GM12892 (cell line): ENCODE data around the gene MVB12B.

ENCODE experiments used
- POLR2A ChIP-seq: IDR thresholded peaks from 2 replicates; pipeline ENCODE4 v1.6.1; 2011; ENCODE audit warnings: low read depth, low read length, control low read depth
- POLR2AphosphoS5 ChIP-seq: IDR thresholded peaks from 2 replicates; pipeline ENCODE4 v1.6.1; 2011; ENCODE audit warnings: low read depth, low read length, control low read depth
- TAF1 ChIP-seq: IDR thresholded peaks from 2 replicates; pipeline ENCODE4 v1.6.1; 2011; ENCODE audit warnings: low read depth, mild to moderate bottlenecking, control low read depth, low read length, borderline replicate concordance

- TF ChIP-seq POLR2AphosphoS5 (no peak), POLR2A (no peak), TAF1 (no peak)
Measured at GRCh38 chr9:126522612-126523356, 196.2 kb downstream of the MVB12B start.
